Measurements from ENCODE around the gene ATP6V1C2. TPM values are rescaled to one million over a fixed set of nuclear protein-coding genes. Genes with fewer than 3 reads are reported as not detected.

Gene ATP6V1C2
- total and polyA plus RNA-seq, 4 donors = 0.55 to 2.5 (median 1.0) TPM

- Histone ChIP-seq H3K9me3 (ENCODE audit: control insufficient read depth in 4 of 4, insufficient read depth in 3 of 4, low read length in 3 of 4) (no peaks in the 10 kb centered on the region), H3K4me1 (ENCODE audit: control insufficient read depth in 5 of 5, insufficient read depth in 5 of 5, low read length in 5 of 5) (peaks cover 0 to 10% (median 0%) of the 10 kb centered on the region in 5 donors), H3K27ac (ENCODE audit: low read depth in 1 of 2, low read length in 1 of 2) (no peak overlapping the region), H3K36me3 (ENCODE audit: control insufficient read depth in 4 of 4, insufficient read depth in 4 of 4, low read length in 4 of 4) (peaks cover 3 to 33% (median 21%) of the 10 kb centered on the region in 4 donors), H3K4me3 (no peak overlapping the region), H3K27me3 (ENCODE audit: control insufficient read depth in 3 of 3, insufficient read depth in 3 of 3, low read length in 2 of 3) (no peaks in the 10 kb centered on the region), H3K9ac (ENCODE audit: insufficient read depth in 1 of 2, low read length in 2 of 2) (no peak overlapping the region)
- DNase-seq (no peak), ATAC-seq (ENCODE audit: insufficient read depth, low FRiP score) (no peak)
- TF ChIP-seq CTCF (IDR thresholded peaks at IDR 0.05; ENCODE audit: control extremely low read depth, extremely low read depth) = no peak
- 91% methylated on average over 27 of the region's 27 CpGs for WGBS, 2 donors
Measured at GRCh38 chr2:10777842-10778723, 56.7 kb downstream of the ATP6V1C2 start.

GRCh38 chr2:10778724-10779115 is 57.3 kb downstream of the ATP6V1C2 start:
- ATAC-seq (ENCODE audit: insufficient read depth, low FRiP score) = no peak
- no peak for DNase-seq

GRCh38 chr2:10779776-10780490 is 58.5 kb downstream of the ATP6V1C2 start:
- Histone ChIP-seq H3K36me3 (ENCODE audit: control insufficient read depth in 4 of 4, insufficient read depth in 4 of 4, low read length in 4 of 4) (peaks cover 10 to 41% (median 30%) of the 10 kb centered on the region in 4 donors), H3K27me3 (ENCODE audit: control insufficient read depth in 3 of 3, insufficient read depth in 3 of 3, low read length in 2 of 3) (no peaks in the 10 kb centered on the region), H3K4me1 (ENCODE audit: control insufficient read depth in 5 of 5, insufficient read depth in 5 of 5, low read length in 5 of 5) (peaks cover 0 to 8% (median 2%) of the 10 kb centered on the region in 5 donors), H3K9ac (ENCODE audit: insufficient read depth in 1 of 2, low read length in 2 of 2) (no peak overlapping the region), H3K9me3 (ENCODE audit: control insufficient read depth in 4 of 4, insufficient read depth in 3 of 4, low read length in 3 of 4) (no peaks in the 10 kb centered on the region), H3K27ac (ENCODE audit: low read depth in 1 of 2, low read length in 1 of 2) (no peak overlapping the region), H3K4me3 (no peak overlapping the region)
- no peak for TF ChIP-seq CTCF (IDR thresholded peaks at IDR 0.05; ENCODE audit: control extremely low read depth, extremely low read depth)
- DNase-seq (no peak), ATAC-seq (ENCODE audit: insufficient read depth, low FRiP score) (no peak)
- 96 to 97% methylated on average over 25 of the region's 25 CpGs for WGBS, 2 donors

More at GRCh38 chr2:10778724-10779115, 57.3 kb downstream of the ATP6V1C2 start:
- no peak overlapping the region for H3K4me3 ChIP-seq
- no peaks in the 10 kb centered on the region for H3K9me3 ChIP-seq (ENCODE audit: control insufficient read depth in 4 of 4, insufficient read depth in 3 of 4, low read length in 3 of 4)
- no peak for TF ChIP-seq CTCF (IDR thresholded peaks at IDR 0.05; ENCODE audit: control extremely low read depth, extremely low read depth)
- peaks cover 0 to 10% (median 0%) of the 10 kb centered on the region in 5 donors for H3K4me1 ChIP-seq (ENCODE audit: control insufficient read depth in 5 of 5, insufficient read depth in 5 of 5, low read length in 5 of 5)
- H3K9ac ChIP-seq (ENCODE audit: insufficient read depth in 1 of 2, low read length in 2 of 2) = no peak overlapping the region
- H3K27me3 ChIP-seq (ENCODE audit: control insufficient read depth in 3 of 3, insufficient read depth in 3 of 3, low read length in 2 of 3) = no peaks in the 10 kb centered on the region
- H3K36me3 ChIP-seq (ENCODE audit: control insufficient read depth in 4 of 4, insufficient read depth in 4 of 4, low read length in 4 of 4) = peaks cover 5 to 33% (median 22%) of the 10 kb centered on the region in 4 donors
- 83 to 93% methylated on average over 12 of the region's 12 CpGs for WGBS, 2 donors
- H3K27ac ChIP-seq (ENCODE audit: low read depth in 1 of 2, low read length in 1 of 2) = no peak overlapping the region
